ENCODE data around the gene CEACAM6.
A peak's percentile ranks its signal among the peaks of the same experiment; 100 is the strongest.

Gene CEACAM6

GRCh38 chr19:41801031-41801430 is 45.7 kb downstream of the CEACAM6 start:
- no peak for DNase-seq

- DNase-seq: no peak
Observed at GRCh38 chr19:41801792-41802211, 46.5 kb downstream of the CEACAM6 start.

GRCh38 chr19:41802770-41803169 is 47.4 kb downstream of the CEACAM6 start:
- DNase-seq: no peak

GRCh38 chr19:41804336-41804735 is 49.0 kb downstream of the CEACAM6 start:
- no peak for DNase-seq

GRCh38 chr19:41807176-41807575 is 51.8 kb downstream of the CEACAM6 start:
- no peak for DNase-seq

- peak in 1 of 2 donors; percentile 45 for DNase-seq
Observed at GRCh38 chr19:41808663-41809566, 53.6 kb downstream of the CEACAM6 start.

GRCh38 chr19:41810301-41810700 is 55.0 kb downstream of the CEACAM6 start:
- DNase-seq: no peak

- peak; percentile 8 to 51 for DNase-seq
Observed at GRCh38 chr19:41811036-41811435, 55.7 kb downstream of the CEACAM6 start.

GRCh38 chr19:41811981-41812380 is 56.7 kb downstream of the CEACAM6 start:
- DNase-seq: no peak

- DNase-seq: no peak
Observed at GRCh38 chr19:41813911-41814310, 58.6 kb downstream of the CEACAM6 start.

- no peak for DNase-seq
Observed at GRCh38 chr19:41815301-41815700, 60.0 kb downstream of the CEACAM6 start.

- no peak for DNase-seq
Observed at GRCh38 chr19:41816761-41817160, 61.4 kb downstream of the CEACAM6 start.

GRCh38 chr19:41821003-41821735 is 65.8 kb downstream of the CEACAM6 start:
- peak; percentile 56 to 66 for DNase-seq
